Stimulated activated CD4-positive, alpha-beta T cell treated with anti-CD3 and anti-CD28 coated beads, Interleukin-4, amount 100 ng/mL, for 4 hours (primary cell): Measurements from ENCODE around the gene C2CD3.

Source experiments
- DNase-seq, 2 experiments: peaks; one replicate each; pipeline ENCODE4 v3.0.0-alpha.2; 2020

C2CD3 gene, protein sequence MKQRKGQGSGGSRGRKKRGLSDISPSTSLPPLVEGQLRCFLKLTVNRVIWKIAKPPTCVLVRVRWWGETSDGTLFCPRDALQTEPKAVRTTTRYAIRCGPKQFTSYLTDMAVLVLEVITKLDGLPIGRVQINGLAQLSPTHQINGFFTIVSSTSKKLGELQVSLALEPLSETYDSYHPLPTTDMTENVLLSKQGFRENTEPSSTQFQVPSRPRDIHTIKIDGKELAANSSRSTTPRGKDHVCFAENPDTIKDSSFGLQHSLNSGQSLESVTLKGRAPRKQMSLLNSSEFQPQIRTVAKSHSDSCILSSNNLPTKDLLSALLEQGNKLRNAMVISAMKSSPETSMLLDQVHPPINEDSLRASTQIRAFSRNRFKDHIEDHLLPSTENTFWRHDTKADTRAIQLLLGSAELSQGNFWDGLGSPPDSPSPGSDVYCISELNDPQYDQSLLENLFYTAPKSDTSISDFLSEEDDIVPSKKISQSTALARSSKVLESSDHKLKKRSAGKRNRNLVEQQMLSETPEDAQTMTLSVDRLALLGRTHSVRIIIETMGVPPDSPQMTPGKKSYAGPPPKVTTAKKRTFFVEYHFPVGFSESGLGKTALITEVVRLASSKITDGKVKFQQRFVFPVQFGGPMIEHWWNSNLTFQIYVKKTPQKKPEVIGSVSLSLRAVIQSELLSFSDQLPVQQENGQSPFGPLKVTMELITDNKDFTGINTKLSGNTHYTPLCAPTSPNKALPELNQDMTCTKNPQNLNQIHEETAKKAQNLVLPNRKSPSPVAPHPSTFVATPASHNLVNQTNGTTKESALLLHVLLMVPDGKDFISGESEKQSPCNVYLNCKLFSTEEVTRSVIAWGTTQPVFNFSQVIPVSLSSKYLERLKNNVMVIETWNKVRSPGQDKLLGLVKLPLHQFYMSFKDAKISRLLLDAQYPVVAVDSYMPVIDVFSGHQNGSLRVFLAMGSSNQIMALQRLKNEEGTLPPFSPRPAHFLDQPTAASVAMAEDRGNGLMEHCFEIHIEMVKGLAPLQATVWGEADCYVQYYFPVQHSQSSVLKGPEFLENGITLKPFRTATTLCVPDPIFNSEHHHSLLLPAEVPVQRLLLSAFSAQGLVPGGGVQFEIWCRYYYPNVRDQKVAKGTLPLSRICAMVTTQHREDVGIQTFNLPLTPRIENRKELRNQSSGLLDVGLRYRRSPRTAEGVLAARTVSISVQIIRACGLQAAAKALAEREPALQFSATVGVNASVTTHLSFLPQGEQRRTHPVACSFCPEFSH (N-terminal part only)

DNA sequence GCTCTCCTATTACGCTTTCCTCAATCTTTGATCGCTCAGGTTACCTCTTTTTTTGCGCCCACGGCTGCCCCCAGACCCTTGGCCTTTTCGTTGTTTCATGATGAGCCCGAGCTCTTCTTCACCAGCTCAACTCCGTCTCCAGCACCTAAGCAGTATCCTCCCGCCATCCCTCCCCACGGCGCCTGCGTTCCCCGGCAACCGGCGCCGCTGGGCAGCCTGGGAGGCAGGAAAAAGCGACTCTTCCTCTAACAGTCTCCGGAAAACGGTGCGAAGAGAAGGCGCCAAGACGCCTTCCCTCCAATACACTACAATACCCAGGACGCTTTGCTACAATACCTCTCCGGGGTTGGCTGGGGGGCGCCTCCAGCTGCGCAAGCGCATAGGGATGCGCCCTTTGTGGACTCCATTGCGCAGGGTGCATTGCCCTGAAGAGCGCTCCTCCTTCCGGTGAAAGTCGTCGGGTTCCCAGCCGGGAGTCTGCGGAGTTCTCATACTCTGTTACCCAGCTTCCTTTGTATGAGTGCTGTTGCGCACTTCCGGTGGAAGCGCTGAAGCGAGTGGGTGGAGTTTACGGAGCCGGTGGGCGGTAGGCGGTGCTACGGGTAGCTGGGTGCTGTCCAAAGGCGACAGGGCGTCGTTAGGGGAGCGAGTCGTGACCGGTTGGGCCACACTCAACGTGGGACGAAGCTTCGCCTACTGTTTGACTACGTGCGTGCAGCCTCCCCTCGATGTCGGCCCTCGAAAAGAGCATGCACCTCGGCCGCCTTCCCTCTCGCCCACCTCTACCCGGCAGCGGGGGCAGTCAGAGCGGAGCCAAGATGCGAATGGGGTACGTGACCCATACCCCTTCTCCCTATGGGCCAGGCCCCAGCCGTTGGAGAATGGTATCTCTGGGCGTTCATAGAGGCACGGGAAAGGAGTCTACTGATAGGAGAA lies at the start of gene C2CD3, which contains the start of gene PPME1:
Gene C2CD3 (minus strand): TSS at position 309 of the 936 bp plus-strand sequence. CDS start 210 bp downstream, at position 99.
Gene PPME1 (plus strand): TSS at position 596 of the 936 bp plus-strand sequence. CDS start 133 bp downstream, at position 729.
- peak; percentile 89 to 99 for DNase-seq

DNA sequence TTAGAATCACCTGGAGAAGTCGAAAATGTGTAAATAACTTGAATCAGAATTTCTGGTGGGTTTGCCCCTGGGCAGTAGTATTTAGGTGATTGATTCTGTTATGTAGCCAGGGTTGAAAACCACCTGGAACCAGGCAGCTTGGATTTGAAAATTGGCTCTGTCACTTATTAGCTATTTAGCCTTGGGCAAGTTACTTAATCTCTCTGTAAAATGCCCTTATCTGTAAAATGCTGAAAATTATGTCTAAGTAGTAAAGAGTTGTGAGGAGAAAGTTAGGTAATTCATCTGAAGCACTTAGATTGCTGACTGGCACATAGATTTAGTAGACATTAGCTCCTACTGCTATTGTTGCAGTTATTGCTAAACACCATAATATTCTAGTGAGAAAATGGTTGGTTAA lies 49.6 kb upstream of the C2CD3 start:
- DNase-seq: no peak

DNA sequence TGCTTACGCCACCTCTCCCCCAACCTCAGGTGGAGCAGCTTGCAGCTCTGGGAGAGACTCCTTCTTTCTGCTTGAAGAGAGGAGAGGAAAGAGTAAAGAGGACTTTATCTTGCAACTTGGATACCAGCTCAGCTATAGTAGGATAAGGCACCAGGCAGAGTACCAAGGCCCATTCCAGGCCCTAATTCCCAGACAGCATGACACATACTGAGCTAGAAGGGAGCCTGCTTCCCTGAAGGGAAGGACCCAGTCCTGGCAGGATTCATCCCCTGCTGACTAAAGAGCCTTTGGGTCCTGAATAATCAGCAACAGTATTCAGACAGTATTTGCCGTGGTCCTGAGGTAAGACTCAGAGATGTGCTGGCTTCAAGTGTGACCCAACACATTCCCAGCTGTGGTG lies 41.7 kb upstream of the C2CD3 start:
- DNase-seq: no peak

DNA sequence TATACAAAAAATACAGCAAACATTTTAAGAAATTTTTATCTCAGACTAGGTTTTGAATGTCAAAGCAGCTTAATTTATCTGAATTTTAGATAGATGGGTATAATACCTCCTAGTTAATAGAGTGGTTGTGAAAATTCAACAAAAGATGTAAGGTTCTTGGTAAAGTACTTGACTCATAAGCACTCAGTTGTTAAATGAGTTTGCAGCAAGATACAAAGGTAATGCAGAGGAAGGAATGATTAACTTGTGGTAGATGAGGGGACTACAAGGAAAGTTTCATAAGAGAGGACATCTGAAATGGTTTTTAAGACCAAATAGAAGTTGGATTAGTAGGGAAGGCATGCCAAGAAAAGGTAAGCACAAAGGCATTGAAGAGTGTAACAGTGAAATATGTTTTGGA lies 37.7 kb upstream of the C2CD3 start:
- no peak for DNase-seq

DNA sequence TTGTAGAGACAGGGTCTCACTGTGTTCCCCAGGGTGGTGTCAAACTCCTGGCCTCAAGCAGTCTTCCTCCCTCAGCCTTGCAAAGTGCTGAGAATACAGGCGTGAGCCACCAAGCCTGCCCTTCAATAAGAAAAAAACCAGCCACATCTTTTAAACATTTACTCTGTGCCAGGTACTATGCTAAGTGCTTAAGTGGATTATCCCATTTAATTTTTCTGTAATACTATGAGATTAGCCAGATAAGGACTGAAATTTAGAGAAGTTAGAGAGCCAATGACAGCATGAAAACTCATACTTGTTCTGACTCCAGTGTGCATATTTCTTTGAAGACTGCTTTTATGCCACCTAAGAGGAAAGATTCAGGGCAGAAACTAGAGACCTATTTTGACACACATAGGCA lies 35.9 kb upstream of the C2CD3 start:
- DNase-seq: no peak

DNA sequence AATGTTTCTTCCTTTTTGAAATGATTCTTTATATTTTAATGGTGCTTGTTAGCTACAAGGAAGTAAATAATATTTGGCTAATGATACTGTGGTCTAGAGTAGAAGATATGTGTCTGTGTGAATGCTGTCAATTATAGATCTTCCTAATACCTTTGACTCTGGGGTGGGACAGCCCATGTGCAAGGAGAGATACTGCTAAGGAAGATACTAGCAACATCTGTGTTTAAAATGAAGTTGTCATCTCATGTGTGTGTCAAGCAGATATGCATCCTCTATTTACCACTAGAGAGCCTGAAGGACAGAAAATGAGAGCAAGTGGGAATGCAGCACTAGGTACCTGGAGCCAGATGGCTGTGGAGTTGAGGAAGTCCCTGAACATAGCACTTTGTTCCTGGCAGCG lies 34.4 kb upstream of the C2CD3 start:
- no peak for DNase-seq

DNA sequence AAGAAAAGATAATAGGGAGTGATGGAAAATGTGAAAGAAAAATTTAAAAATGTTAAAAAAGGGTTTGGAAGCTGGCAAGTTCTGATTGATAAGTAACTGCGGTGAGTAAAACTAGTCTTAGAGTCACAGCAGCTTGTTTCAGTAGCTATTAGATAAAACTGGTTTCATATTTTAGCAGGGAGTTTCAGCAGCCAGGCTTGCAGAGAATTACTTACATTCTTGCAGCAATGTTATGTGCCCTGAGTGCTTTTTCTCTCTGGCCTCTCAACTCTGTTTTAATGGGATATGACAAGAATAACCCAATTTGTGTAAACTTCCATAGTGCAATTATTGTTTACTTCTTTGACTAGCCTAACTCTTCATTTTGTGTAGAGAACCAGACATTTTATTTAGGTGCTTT lies 33.9 kb upstream of the C2CD3 start:
- DNase-seq: no peak

DNA sequence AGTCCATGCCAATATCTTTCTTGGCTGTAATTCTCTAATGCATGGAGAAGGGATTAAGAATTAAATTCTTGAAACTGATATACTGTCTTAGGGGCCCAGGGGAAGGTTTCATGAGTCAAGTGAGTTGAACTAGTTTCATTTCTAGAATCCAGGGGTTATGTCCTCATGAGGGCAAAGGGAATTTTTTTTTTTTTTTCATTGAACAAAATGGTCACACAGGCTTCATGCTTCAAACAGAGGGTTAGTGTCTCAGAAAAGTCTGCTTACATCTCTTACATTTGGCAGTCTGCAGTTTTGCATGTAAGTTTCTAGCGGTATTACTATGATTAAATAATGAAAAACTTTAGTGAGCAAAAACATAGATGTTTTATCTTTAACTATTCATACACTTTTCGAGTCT lies 33.2 kb upstream of the C2CD3 start:
- DNase-seq: no peak

DNA sequence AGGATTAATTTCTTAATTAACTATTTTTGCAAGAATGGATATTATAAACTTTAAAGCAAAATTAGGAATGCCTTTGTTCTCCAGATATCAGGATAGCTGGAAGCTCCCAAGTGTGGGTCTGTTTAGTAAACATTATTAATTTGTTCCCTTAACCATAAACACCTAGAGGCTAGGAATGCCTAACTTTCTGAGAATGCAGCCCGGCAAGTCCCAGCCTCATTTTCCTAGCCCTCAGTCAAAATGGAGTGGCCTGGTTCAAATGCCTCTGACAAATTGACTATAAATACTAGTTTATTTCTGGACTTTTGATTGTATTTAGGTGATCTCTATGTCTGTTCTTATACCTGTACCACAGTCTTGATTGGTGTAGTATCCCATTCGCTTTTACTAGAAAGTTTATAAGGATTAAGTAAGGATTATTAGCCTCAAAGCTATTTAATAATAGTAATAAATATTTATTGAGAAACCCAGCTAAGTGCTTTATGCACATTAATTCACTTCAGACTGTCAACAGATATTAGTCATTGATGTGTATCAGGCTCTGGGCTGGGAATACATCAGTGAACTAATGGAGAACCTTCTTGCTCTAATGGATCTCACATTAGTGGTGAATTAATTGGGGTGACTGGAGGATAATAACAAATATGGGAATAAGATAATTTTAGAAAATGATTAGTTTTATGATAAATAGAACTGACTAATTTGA lies 26.1 kb upstream of the C2CD3 start:
- DNase-seq: no peak

DNA sequence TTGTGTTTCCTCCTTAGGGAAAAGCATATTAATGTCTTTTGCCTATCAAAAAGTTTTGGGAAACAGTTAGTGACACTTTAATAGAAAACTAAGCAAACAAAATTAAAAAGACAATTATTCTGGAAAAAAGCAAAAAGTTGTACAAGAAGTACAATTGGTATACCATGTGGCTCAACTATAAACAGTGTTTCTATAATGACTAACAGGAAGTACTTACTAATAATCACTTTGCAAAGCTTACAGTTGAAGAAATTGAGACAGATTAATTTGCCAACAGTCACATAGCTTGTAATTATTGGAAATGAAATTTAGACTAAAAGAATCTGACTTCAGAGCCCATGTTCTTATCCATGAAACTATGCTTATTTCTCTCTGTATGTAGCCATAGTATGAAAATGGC lies 25.0 kb upstream of the C2CD3 start:
- no peak for DNase-seq

DNA sequence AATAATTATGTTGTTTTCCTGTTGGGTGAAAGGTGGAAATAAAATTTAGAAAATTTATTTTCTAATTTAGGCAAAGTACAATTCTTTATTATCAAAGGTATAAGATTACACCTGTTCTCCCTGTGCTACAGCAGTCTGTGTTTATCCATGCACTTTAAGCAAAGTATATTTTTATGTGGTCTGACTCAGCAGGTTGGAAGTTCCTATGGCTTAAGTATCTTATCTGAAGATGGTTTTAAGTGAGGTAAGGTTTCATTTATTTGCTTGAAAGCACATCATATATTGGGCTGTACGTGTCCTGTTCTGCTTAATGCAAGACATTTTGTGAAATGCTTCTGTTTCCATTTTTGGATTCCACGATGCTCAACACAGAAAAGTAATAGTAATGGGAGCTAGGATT lies 14.9 kb upstream of the C2CD3 start:
- no peak for DNase-seq

DNA sequence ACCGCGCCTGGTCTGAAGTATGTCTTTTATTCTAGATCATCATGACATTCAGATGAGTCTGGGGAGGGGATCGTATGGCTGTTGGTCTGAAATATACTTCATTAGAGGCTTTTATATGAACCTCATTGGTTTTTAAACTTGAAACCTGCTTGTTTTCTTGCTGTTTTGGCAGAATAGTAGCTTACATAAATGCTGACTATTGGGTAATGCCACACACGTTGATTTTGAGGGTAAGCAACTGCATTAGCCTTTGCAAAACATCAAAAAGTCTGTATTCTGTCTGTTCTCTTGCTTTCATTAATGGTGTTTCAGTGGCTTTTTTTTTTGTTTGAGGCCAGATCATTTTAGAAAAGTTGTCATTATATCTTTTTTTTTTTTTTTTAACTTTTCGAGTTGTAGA lies 14.5 kb upstream of the C2CD3 start:
- no peak for DNase-seq

DNA sequence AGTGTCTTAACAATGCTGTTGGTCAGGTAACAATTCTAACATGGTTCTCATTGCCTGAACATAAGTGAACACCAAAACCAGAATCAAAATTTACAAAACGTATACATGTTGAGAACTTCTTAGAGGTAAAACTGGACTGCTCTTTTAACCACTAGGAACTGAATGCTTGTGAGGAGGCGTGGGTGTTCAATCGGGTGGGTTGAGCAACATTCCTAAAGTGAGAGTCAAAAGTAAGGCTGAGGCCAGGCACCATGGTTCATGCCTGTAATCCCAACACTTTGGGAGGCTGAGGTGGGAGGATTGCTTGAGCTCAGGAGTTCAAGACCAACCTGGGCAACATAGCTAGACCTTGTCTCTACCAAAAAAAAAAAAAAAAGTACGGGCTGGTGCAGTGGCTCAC lies 11.8 kb upstream of the C2CD3 start:
- DNase-seq: no peak

DNA sequence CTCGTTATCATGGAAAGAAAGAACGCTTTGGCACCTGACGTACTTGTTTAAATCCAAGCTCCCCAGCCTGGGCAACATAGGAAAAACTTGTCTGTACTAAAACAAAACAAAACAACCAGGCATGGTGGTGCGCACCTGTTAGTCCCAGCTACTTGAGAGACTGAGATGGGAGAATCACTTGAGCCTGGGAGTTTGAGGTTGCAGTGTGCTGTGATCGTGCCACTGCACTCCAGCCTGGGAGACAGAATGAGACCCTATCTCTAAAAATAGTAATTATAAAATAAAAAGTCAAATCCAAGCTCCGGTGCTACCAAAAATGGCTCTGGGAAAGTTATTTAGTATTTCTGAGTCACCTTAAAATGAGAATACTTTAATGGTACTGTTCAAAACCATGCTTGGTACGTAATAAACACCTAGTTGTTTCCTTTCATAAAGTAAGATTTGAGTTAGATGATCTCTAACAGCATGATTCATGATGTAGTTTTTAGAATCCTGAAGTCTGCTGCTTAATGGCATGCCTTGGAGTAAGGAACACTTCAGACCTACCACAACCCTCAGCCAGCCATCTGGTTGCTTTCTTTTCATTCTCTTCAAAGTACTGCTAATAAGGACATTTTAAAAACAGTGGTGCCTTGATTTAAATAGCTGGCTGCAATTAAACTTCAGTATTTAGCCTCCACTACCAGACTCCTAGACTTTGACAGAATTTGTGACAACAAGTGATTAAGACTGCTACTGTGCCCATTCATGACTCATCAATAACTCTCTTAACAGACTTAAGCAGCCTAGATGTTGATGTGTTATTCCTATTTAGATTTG lies 8.6 kb upstream of the C2CD3 start:
- no peak for DNase-seq

DNA sequence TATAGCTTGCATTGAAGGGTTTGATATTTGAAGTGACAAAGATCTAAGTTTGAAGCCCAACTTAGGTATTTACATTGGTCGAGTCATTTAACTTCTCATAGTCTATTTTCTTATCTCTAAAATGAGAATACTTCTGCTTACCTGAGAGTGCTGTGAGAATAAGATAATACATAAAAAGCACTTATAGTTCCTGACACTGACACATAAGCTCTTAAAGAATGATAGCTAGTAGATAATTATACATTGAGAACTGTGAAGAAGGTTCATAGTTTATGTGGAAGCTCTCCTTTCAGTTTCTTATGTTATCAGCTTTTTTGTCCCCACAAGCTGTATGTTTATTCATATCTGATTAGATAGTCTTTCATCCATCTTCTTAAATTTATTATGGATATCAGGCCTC lies 5.1 kb upstream of the C2CD3 start:
- no peak for DNase-seq

DNA sequence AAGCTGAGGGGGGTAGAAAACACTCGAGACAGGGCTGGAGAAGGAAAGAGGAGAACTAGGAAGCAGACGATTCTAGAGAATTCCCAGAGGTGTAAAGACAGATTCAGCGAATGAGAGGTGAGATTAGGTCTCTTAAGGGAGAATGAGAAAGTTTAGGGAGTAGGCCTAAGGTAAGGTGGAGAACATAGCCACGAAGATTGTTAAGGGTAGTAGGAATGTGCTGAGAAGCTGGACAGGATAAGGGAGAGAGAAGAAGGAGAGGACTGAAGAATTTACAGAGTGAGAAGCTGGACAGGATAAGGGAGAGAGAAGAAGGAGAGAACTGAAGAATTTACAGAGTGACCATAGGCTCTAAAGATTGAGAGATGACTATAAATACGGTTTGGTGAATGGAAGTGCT lies 1.2 kb upstream of the C2CD3 start:
- no peak for DNase-seq

DNA sequence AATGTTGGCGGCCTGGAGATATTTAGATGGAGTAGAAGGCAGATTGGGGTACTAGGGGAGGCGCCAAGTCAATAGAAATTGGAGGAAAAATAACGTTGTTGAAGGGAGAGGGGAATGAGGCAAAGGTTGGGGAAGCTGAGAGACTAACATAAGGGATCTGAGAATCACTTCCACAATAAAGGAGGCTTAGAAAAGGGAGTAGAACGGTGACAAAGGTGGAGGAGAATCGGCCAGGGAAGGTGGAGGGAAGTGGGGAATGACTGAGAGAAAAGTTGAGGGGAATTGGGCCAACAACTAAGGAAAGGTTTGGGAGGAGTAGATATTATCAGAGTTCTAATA lies 797 bp upstream of the C2CD3 start:
- no peak for DNase-seq

DNA sequence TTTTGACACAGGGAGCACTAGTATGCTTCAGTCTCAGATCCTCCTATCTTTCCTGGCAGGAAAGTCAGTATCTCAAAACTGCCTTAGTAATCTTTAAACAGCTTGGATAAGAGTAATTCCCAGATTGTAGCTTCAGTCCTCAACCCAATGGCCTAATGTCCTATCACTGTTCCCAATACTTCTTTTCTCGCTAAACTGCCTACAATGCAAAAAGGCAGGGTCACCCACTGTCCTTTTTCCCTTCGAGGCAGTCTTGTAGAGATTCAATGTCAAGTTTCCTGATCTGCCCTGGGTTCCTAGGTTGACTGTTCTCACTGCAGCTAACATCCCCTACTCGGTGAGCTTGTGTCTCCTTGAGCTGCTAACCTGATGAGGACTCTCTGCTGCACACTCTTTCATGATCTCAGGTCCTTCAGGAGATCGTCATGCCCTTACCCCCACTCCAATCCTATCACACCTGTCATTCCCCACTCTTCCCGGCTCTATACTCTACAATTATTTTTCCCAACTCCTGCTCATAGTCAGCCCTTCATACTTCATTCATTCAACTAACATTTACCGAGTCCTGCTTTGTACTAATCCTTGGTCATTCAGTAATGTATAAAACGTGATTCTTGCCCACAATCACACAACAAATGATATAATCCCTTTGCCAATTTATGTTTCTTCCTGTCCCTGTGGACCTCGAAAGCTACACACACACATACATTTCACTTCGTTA lies 904 bp downstream of the C2CD3 start:
- no peak for DNase-seq

DNA sequence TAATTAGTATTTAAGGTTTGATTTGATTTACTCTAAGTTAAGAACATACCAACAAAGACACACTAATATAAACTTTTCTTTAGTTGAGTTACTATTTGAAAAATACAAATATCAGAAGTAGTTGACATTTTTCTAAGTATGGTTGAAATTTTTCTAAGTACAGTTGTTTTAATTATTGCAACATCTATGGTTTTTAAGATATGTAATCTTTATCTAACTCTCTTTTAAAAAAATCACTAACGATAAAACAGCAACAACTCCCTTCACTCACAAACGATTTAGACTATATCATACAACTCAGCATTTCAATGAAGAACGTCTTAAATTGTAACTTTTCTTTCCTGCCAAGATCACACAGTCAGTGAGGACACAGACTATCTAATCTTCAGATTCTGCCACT lies 2.0 kb downstream of the C2CD3 start:
- DNase-seq: no peak
